HAP-1 (cell line): ENCODE data around the gene SPATA4.
A peak's percentile ranks its signal among the peaks of the same experiment; 100 is the strongest.
"Not testable (repeated sequence)": the region's sequence is repeated elsewhere in the genome, so short reads cannot be mapped to it uniquely, and the experiment has no call there.

Experiments used
- DNase-seq, 2 experiments: peaks; one replicate each; pipeline ENCODE4 v3.0.0-alpha.2; 2016 to 2020; ENCODE audit warnings: low spot score in 2 of 2
- H3K27me3 ChIP-seq: fragments of 250-450 bp; sonication (Bioruptor Pico); 2 replicates; pipeline ENCODE4 v1.5.1; 2020; ENCODE audit warnings: low read depth, mild to moderate bottlenecking, moderate library complexity
- H3K36me3 ChIP-seq: fragments of 250-450 bp; sonication (Bioruptor Pico); replicated peaks from 2 replicates; pipeline ENCODE4 v1.5.1; 2020; ENCODE audit warnings: mild to moderate bottlenecking
- H3K4me1 ChIP-seq: fragments of 250-450 bp; sonication (Bioruptor Pico); 2 replicates; pipeline ENCODE4 v1.5.1; 2020; ENCODE audit warnings: mild to moderate bottlenecking
- H3K4me3 ChIP-seq: fragments of 250-450 bp; sonication (Bioruptor Pico); 2 replicates; pipeline ENCODE4 v1.5.1; 2020; ENCODE audit warnings: mild to moderate bottlenecking, moderate library complexity
- H3K9me3 ChIP-seq: fragments of 250-450 bp; sonication (Bioruptor Pico); 2 replicates; pipeline ENCODE4 v1.5.1; 2020; ENCODE audit warnings: mild to moderate bottlenecking, moderate library complexity
- in situ Hi-C: fragments of 300-500 bp; cut with MboI; formaldehyde crosslinking; loops from 3 replicates; pipeline ENCODE4 v1.14.3; 2020; ENCODE audit warnings: low sequenced_read_pairs, inconsistent platforms, mixed read lengths

Gene SPATA4

DNA sequence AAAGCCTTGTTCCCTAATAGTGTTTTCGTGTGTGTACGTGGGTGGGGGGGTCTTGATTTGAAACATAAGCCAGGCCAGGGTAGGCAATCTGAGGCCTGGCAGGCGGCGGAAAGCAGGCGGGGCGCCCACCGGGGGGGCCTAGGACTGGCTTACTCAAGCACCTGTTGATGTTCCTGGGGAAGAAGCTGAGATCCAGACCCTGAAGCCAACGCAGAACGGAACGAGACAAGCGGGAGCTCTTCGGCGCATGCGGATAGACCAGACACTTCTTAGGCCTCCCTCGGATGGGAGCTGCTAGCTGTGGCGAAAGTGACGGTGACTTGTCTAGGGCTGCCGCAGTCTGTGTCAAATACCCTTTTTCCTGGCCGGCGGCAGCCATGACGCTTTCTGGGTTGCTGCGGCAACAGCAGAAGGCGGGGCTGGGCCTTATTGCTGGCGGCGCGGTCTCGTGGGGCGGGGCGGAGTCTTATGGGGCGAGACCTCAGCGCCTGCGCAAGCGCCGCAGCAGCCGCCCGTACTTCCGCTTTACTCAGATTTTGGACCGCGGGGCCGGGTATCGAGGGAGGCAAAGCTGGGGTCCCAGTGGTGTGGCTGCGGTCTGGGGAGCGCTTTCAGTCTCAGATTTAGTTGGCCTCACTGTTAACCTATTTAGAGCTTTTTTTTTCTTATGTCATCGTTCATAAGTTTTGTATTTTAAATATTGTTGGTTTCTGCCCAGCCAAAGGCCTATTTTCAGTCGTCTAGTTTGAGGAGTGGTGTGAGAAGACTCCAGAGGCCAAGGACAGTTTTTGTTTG, at the start of gene SPATA4:
Gene SPATA4, minus strand, starts transcription at position 402 of the 795 bp plus-strand sequence. Its CDS starts 23 bp downstream, at position 379.
- no peaks in the 10 kb centered on the region for H3K27me3 ChIP-seq
- peaks cover 3% of the 10 kb centered on the region for H3K4me1 ChIP-seq
- peak within 1 kb of the TSS; percentile 27 for H3K4me3 ChIP-seq
- no peaks in the 10 kb centered on the region for H3K9me3 ChIP-seq
- DNase-seq = peak; percentile 80 to 95
- in situ Hi-C loops = no loop called here
- H3K36me3 ChIP-seq = no peaks in the 10 kb centered on the region

DNA sequence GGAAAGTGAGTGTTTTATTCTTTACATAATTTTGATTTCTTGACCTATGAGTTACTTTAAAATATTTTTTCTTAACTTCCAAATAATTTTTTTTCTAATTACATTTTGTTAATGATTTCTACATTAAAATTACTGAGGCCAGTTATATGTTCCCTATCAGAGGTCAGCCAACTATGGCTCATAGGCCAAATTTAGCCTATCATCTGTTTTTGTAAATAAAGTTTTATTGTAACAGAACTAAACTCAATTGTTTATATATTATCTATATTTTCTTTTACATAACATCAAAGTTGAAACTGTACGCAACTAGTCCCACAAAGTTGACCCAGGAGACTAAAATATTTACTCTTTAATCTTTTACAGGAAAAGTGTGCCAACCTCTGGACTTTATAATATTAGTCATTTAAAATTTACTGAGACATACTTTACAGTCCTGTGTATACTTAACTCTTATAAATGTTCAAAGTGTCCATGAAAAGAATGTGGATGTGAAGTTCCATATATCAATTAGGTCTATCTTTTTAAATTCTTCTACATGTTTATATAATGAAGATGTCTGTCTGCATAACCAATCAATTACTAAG, 47.5 kb upstream of the SPATA4 start:
- no peak for DNase-seq
- Histone ChIP-seq H3K4me3 (no peak overlapping the region), H3K36me3 (no peaks in the 10 kb centered on the region), H3K27me3 (no peaks in the 10 kb centered on the region; the same call in 1 of the 2 replicates), H3K4me1 (peaks cover 13% of the 10 kb centered on the region), H3K9me3 (no peaks in the 10 kb centered on the region)
- in situ Hi-C loops = no loop called here

DNA sequence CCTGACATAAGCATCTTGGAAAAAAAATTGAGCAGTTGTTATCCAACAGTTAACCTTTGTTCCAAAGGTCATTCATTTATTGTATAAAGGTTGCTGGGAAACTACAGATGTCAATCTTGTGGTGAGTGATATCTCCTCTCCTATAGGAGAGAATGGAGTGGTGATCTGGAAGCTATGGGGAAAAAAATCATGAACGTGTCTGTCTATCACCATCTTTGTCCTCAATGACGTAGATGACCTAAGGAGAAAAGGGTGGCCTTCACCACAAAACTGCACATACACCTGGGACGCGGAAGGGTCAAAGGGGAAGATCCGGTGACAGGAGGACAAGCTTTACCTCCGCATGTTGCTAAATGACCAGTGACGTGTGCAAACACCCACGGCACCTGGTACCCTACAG, 46.3 kb upstream of the SPATA4 start:
- peaks cover 13% of the 10 kb centered on the region for H3K4me1 ChIP-seq
- no peak overlapping the region for H3K4me3 ChIP-seq
- H3K27me3 ChIP-seq = no peaks in the 10 kb centered on the region; the same call in 1 of the 2 replicates
- H3K36me3 ChIP-seq = no peaks in the 10 kb centered on the region
- no peaks in the 10 kb centered on the region for H3K9me3 ChIP-seq
- no peak for DNase-seq
- in situ Hi-C loops = no loop called here

DNA sequence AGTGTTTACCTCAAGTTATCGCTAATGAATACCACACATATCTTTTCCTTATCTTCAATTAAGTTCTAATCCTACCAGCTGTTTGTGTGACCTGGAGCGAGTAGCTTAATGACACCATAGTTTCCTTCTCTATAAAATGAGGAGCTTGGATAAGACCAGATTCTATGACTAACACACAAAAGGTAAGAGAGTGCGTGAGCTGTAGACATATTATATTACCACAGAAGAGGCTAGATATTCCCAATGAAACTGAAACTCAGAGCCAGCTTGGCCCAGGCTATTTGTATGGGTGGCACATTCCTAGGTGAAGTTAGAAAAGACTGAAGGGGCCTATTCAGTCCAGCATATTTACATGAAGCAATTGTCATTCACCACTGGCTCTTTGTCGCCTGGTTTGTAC, 43.4 kb upstream of the SPATA4 start:
- in situ Hi-C loops = no loop called here
- peak; percentile 44 to 45 for DNase-seq
- peaks cover 13% of the 10 kb centered on the region for H3K4me1 ChIP-seq
- no peaks in the 10 kb centered on the region for H3K9me3 ChIP-seq
- no peaks in the 10 kb centered on the region for H3K27me3 ChIP-seq
- no peak overlapping the region for H3K4me3 ChIP-seq
- H3K36me3 ChIP-seq = no peaks in the 10 kb centered on the region

DNA sequence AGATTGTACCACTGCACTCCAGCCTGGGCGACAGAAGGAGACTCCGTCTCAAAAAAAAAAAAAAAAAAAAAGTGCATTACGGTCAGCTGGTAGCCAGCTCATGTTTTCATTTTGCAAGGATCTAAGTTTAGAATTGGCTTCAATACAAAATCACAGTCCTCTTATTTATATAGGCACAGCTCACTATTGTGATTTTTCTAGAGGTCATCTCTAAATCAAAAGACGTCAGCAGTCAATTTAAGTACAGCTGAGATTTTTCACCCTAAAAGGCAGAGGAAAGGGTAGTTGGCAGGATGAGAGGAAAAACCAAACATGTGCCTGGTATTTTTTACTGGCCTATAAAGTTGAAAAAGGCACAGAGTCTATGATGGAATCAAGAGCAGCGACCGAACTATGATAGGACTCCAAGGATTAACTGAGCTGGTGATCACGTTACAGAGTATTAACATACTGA, 42.8 kb upstream of the SPATA4 start:
- H3K9me3 ChIP-seq = no peaks in the 10 kb centered on the region
- no peaks in the 10 kb centered on the region for H3K27me3 ChIP-seq
- no peak for DNase-seq
- peaks cover 13% of the 10 kb centered on the region for H3K4me1 ChIP-seq
- H3K4me3 ChIP-seq = no peak overlapping the region
- in situ Hi-C loops = no loop called here
- no peaks in the 10 kb centered on the region for H3K36me3 ChIP-seq

DNA sequence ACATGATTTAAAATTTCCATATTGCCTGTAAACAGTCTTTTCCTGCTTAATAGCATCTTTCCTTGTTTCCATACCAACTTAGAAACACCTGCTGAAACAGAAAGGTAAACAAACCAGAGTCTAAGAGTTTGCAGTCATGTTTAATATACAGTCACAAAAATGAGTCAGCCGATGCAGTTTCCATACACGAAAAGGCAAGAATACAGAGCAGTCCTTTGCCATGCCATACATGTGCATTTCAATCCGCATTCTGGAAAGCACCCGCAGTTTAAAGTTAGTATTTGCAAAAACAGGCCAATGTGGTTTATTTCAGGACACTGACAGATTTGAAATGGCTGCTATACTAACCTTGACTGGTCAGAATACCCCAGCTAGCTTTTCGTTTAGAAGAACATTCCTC, 41.6 kb upstream of the SPATA4 start:
- in situ Hi-C loops = no loop called here
- Histone ChIP-seq H3K4me1 (peaks cover 13% of the 10 kb centered on the region), H3K27me3 (no peaks in the 10 kb centered on the region), H3K9me3 (no peaks in the 10 kb centered on the region), H3K4me3 (no peak overlapping the region), H3K36me3 (no peaks in the 10 kb centered on the region)
- no peak for DNase-seq

DNA sequence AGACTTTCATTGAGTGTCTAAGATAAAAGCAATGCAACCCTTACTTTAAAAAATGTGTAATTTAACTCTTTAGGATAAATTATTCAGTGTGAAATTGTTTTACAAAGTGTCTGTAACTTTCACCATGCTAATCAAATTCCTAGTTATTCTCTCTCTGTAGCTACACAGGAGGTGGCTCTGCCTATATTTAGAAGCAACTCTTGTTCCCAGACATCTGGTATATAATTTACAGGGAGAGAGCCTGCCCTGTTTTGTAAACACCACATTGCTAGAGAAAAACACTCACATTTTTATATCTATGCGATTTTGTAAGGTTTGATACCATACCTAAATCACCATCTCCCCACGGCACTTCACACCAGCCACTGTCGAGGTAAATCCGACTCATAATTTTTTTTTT, 35.5 kb upstream of the SPATA4 start:
- Histone ChIP-seq H3K9me3 (no peaks in the 10 kb centered on the region), H3K27me3 (no peaks in the 10 kb centered on the region), H3K36me3 (no peaks in the 10 kb centered on the region), H3K4me1 (no peaks in the 10 kb centered on the region), H3K4me3 (no peak overlapping the region)
- in situ Hi-C loops = no loop called here
- no peak for DNase-seq

DNA sequence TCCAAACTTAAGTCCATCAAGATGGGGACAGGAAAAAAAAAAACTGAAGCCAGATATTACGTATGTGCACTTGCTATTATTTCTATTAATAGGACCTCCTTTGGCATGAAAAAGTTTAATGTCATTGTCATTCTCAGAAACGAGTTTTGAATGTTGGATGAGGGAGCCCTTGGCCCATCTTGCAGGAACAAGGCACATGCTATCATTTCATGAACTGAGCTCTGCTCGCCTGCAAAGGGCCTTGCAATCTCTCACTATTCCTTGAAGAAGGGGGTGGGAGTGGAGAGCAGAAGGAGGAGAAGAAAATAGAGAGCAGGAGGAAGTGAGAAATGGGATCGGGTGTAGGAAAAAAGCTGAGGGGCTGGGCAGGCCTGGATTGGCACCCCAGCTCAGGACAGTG, 34.3 kb upstream of the SPATA4 start:
- Histone ChIP-seq H3K27me3 (no peaks in the 10 kb centered on the region), H3K4me3 (no peak overlapping the region), H3K4me1 (no peaks in the 10 kb centered on the region), H3K9me3 (no peaks in the 10 kb centered on the region), H3K36me3 (no peaks in the 10 kb centered on the region)
- in situ Hi-C loops = no loop called here
- no peak for DNase-seq

DNA sequence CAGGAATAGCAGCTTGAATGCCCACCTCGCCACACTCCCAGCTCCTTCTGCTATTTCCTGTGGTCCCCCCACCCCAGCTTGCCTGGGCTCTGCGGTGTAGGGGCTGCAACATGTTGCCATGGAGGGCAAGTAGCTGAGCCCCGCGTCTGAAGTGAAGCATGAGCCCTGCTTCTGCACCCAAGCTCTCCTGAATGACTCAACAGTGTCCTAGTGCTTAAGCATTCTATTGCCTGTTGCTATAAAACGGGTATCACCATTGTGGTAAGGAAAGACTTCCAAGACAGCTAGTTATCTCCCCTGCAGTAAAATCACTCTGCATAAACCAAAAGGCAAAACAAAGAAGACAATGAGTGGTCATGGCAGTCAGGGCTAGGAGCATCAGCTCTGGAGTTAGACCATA, 31.4 kb upstream of the SPATA4 start:
- Histone ChIP-seq H3K4me1 (no peaks in the 10 kb centered on the region), H3K4me3 (no peak overlapping the region), H3K9me3 (no peaks in the 10 kb centered on the region), H3K36me3 (no peaks in the 10 kb centered on the region), H3K27me3 (no peaks in the 10 kb centered on the region)
- DNase-seq = no peak
- in situ Hi-C loops = no loop called here

DNA sequence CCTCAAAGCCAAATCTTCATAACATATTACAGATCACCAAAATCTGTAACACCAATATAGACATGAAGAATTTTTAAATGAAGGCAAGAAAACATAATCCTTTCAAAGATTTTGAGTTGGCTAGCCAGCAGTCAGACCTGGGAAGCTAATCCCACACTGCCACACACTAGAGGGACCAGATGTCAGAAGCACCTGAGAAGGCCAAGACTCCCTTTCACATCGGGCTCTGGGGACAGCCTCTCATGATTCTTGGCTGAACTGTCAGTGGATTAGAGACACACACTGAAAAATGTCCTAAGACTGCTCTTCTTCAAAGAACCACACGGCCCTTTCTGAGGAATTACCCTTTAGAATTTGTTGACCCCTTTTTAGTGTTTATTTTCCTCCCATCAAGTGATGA, 28.2 kb upstream of the SPATA4 start:
- in situ Hi-C loops = no loop called here
- no peak for DNase-seq
- Histone ChIP-seq H3K27me3 (no peaks in the 10 kb centered on the region), H3K9me3 (no peaks in the 10 kb centered on the region), H3K36me3 (no peaks in the 10 kb centered on the region), H3K4me3 (no peak overlapping the region), H3K4me1 (no peaks in the 10 kb centered on the region)

DNA sequence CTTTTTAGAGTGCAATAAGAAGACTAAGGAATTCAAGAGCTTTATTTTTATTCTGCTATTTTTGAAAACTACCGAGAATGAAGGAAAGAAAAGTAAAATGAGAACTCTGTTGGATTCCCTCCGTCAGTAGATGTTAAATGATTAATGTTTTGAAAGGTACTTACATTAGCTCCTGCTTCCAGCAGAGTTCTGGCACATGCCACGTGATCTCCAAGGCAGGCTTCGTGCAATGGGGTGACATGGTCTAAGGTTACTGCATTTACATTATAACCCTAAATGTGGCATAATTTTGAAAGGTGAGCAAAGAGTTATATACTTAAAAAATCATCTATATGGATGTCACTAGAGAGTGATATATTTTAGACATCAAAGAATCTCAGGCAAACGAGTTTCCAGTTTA, 26.8 kb upstream of the SPATA4 start:
- H3K27me3 ChIP-seq = no peaks in the 10 kb centered on the region
- H3K4me1 ChIP-seq = no peaks in the 10 kb centered on the region
- no peaks in the 10 kb centered on the region for H3K36me3 ChIP-seq
- in situ Hi-C loops = no loop called here
- no peak overlapping the region for H3K4me3 ChIP-seq
- H3K9me3 ChIP-seq = no peaks in the 10 kb centered on the region
- DNase-seq = no peak

DNA sequence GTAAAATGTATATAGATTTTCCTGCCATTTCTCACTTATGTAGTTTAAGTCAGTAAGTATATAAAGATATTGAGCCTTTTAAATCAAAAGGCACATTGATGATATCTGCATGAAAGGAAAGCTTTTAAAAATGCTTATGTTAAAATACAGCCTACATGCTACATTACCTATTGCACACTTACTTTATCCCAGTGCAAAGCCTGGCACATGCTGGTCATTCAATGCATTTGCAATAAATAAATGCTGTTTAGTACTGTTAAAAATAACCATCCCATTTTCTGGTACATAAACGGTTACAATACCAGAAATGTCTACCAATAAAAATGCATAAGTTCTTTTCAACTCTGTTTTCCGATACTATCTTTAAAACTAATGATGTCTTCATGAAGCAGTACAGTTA, 22.1 kb upstream of the SPATA4 start:
- Histone ChIP-seq H3K36me3 (no peaks in the 10 kb centered on the region), H3K27me3 (no peaks in the 10 kb centered on the region), H3K4me1 (no peaks in the 10 kb centered on the region), H3K4me3 (no peak overlapping the region), H3K9me3 (no peaks in the 10 kb centered on the region)
- DNase-seq = no peak
- in situ Hi-C loops = no loop called here

DNA sequence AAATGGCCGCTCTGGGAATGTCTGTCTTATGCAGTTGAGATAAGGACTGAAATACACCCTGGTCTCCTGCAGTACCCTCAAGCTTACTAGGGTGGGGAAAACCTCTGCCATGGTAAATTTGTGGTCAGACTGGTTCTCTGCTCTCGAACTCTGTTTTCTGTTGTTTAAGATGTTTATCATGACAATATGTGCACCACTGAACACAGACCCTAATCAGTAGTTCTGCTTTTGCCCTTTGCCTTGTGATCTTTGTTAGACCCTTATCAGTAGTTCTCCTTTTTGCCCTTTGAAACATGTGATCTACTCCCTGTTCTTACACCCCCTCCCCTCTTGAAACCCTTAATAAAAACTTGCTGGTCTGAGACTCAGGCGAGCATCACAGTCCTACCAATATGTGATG, 17.0 kb upstream of the SPATA4 start:
- H3K4me1 ChIP-seq, in situ Hi-C loops: not testable (repeated sequence)

DNA sequence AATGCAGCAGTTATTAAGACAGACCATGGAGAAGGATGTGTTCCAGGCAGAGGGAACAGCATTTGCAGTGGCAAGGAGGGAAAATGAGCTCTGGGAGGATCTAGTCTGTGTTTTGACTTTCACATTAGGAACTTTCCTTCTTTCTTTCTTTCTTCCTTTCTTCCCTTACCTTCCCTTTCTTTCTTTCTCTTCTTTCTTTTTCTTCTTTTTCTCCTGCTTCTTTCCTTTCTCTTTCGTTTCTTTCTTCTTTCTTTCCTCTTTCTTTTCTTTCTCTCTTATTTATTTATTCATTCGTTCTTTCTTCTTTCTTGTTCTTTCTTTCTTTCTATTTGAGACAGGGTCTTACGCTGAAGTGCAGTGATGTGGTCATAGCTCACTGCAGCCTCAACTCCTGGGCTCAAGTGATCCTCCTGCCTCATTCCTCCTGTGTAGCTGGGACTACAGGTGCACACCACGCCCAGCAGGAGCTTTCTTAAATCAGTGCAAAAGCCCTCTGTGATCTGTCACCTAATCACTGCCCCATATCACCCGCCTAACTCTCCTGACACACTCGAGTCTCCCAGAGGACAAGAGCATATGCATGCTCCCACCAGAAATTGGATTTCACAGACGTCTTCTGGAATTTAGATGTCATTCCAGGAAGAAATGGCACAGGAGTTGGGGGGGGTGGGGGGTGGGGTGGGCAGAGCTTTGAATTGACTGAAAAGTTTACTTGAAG, 15.4 kb upstream of the SPATA4 start:
- in situ Hi-C loops = no loop called here

More for the DNA sequence above, 17.0 kb upstream of the SPATA4 start:
- H3K4me3 ChIP-seq, H3K27me3 ChIP-seq, H3K36me3 ChIP-seq, H3K9me3 ChIP-seq, DNase-seq: not testable (repeated sequence)

More for the DNA sequence above, 15.4 kb upstream of the SPATA4 start:
- Histone ChIP-seq H3K36me3 (no peaks in the 10 kb centered on the region), H3K9me3 (no peaks in the 10 kb centered on the region), H3K4me3 (no peak overlapping the region), H3K27me3 (no peaks in the 10 kb centered on the region), H3K4me1 (no peaks in the 10 kb centered on the region)
- no peak for DNase-seq
